Endothelial cell of umbilical vein (primary cell): ENCODE data around the gene GFPT2. TPM values are rescaled to one million over a fixed set of nuclear protein-coding genes. Genes with fewer than 3 reads are reported as not detected.

ENCODE experiments used
- BruUV-seq: library from RNA; stranded (reverse); fragments of 400-500 nt; replicated peaks from 2 replicates; lab custom pipeline; 2021; lab: Mats Ljungman, UMichigan
- CTCF ChIA-PET: fragments of 300-600, 350-600 bp; sonication (Branson Sonifier 250); formaldehyde crosslinking; loops from one replicate; lab custom pipeline; 2021; ENCODE audit warnings: antibody characterized with exemption, inconsistent platforms; lab: Charles Lee
- POLR2A ChIA-PET: fragments of 300-600, 350-600 bp; sonication (Branson Sonifier 250); formaldehyde crosslinking; loops from one replicate; lab custom pipeline; 2021; ENCODE audit warnings: antibody characterized with exemption, inconsistent platforms; lab: Charles Lee
- DNase-seq: peaks from one replicate; pipeline ENCODE4 v3.0.0-alpha.2; 2011; ENCODE audit warnings: low read depth, low spot score
- FAIRE-seq: peaks from 2 replicates; lab custom pipeline; 2011; peaks lifted over from hg19 to GRCh38; lab: Jason Lieb, UNC
- H2AFZ ChIP-seq: 2 replicates; pipeline ENCODE4 v1.6.0; 2012; ENCODE audit warnings: low read depth, low read length, control low read depth, inconsistent platforms
- H3K27ac ChIP-seq: 2 replicates; pipeline ENCODE4 v1.5.1; 2011; ENCODE audit warnings: low read depth, mild to moderate bottlenecking, control low read depth, low read length, moderate library complexity; ENCODE audit not compliant: insufficient read depth
- H3K27me3 ChIP-seq, 2 experiments: 2 replicates each; pipeline versions ENCODE4 v1.6.0 to v1.6.1; 2011; ENCODE audit warnings: low read length in 2 of 2, mixed read lengths in 1 of 2; ENCODE audit not compliant: control insufficient read depth in 2 of 2, insufficient read depth in 2 of 2
- H3K36me3 ChIP-seq, 2 experiments: 2 replicates in 1 of 2; 3 replicates in 1 of 2; pipeline ENCODE4 v1.5.1; 2011; ENCODE audit warnings: low read length in 2 of 2, mild to moderate bottlenecking in 1 of 2, moderate library complexity in 1 of 2; ENCODE audit not compliant: control insufficient read depth in 2 of 2, insufficient read depth in 2 of 2; ENCODE audit errors: extremely low read depth in 1 of 2
- H3K4me1 ChIP-seq: 3 replicates; pipeline ENCODE4 v1.5.1; 2011; ENCODE audit warnings: mild to moderate bottlenecking, low read length; ENCODE audit not compliant: control insufficient read depth, insufficient read depth; ENCODE audit errors: extremely low read depth
- H3K4me2 ChIP-seq: 2 replicates; pipeline ENCODE4 v1.6.1; 2011; ENCODE audit warnings: low read length, control low read depth, mixed read lengths; ENCODE audit not compliant: insufficient read depth
- H3K4me3 ChIP-seq, 3 experiments: fragments of 200-600 bp in 1 of 3; sonication (generic), shearing (Covaris generic) in 1 of 3; replicated peaks in 1 of 3; 2 replicates each; pipeline ENCODE4 v1.5.1; 2011 to 2016; ENCODE audit warnings: control low read depth in 3 of 3, low read length in 3 of 3, mild to moderate bottlenecking in 2 of 3, inconsistent platforms in 1 of 3, low read depth in 1 of 3, moderate library complexity in 1 of 3; ENCODE audit not compliant: insufficient read depth in 1 of 3
- H3K79me2 ChIP-seq: 2 replicates; pipeline ENCODE4 v1.6.0; 2012; ENCODE audit warnings: low read length, inconsistent platforms; ENCODE audit not compliant: control insufficient read depth, insufficient read depth
- H3K9ac ChIP-seq: replicated peaks from 2 replicates; pipeline ENCODE3; 2011; ENCODE audit warnings: low read length, control low read depth; ENCODE audit not compliant: insufficient read depth; ENCODE audit errors: extremely low read depth
- H3K9me1 ChIP-seq: replicated peaks from 3 replicates; pipeline ENCODE4 v1.6.0; 2011; ENCODE audit warnings: mild to moderate bottlenecking, low read length; ENCODE audit not compliant: control insufficient read depth, insufficient read depth; ENCODE audit errors: extremely low read depth
- H3K9me3 ChIP-seq: replicated peaks from 2 replicates; pipeline ENCODE4 v1.5.1; 2012; ENCODE audit warnings: low read length, inconsistent platforms; ENCODE audit not compliant: control insufficient read depth, insufficient read depth
- H4K20me1 ChIP-seq: replicated peaks from 2 replicates; pipeline ENCODE3; 2011; ENCODE audit warnings: mild to moderate bottlenecking, low read length; ENCODE audit not compliant: control insufficient read depth, insufficient read depth; ENCODE audit errors: extremely low read depth
- CTCF ChIP-seq, 2 donors: IDR thresholded peaks; 1 replicate in 1 of 2; 2 replicates in 1 of 2; pipeline ENCODE4 v1.5.1; 2011; ENCODE audit warnings: low read length in 2 of 2, mild to moderate bottlenecking in 2 of 2, moderate library complexity in 2 of 2, control low read depth in 1 of 2, inconsistent platforms in 1 of 2, low read depth in 1 of 2; ENCODE audit not compliant: insufficient read depth in 1 of 2; ENCODE audit errors: extremely low read depth in 1 of 2
- EZH2 ChIP-seq: IDR thresholded peaks from 2 replicates; pipeline ENCODE4 v1.6.1; 2012; ENCODE audit warnings: borderline replicate concordance, low read depth, mild to moderate bottlenecking, moderate library complexity, low read length, inconsistent platforms; ENCODE audit not compliant: severe bottlenecking
- FOS ChIP-seq: IDR thresholded peaks from 2 replicates; pipeline ENCODE4 v1.6.1; 2011; ENCODE audit warnings: mild to moderate bottlenecking, low read length, moderate library complexity, borderline replicate concordance; ENCODE audit not compliant: insufficient read depth
- GATA2 ChIP-seq: IDR thresholded peaks from 2 replicates; pipeline ENCODE4 v1.7.0; 2011; ENCODE audit warnings: low read depth, mild to moderate bottlenecking, moderate library complexity, mixed read lengths, low read length; ENCODE audit not compliant: insufficient read length, insufficient read depth
- JUN ChIP-seq: IDR thresholded peaks from 2 replicates; pipeline ENCODE4 v1.6.1; 2011; ENCODE audit warnings: borderline replicate concordance, low read depth; ENCODE audit not compliant: insufficient read length, insufficient read depth
- MYC ChIP-seq: IDR thresholded peaks from one replicate; pipeline ENCODE4 v1.6.1; 2011; ENCODE audit warnings: mild to moderate bottlenecking, low read depth, low read length
- POLR2A ChIP-seq: IDR thresholded peaks from 2 replicates; pipeline ENCODE4 v1.6.1; 2012; ENCODE audit warnings: low read depth, mild to moderate bottlenecking, control low read depth, low read length
- POLR2AphosphoS5 ChIP-seq: IDR thresholded peaks from 2 replicates; pipeline ENCODE4 v1.6.1; 2012; ENCODE audit warnings: low read depth, mild to moderate bottlenecking, control low read depth, low read length, moderate library complexity; ENCODE audit not compliant: insufficient read depth
- dilution Hi-C: fragments of 300-500 bp; cut with MboI; formaldehyde crosslinking; loops from one replicate; pipeline ENCODE4 v1.15.0; 2019; ENCODE audit warnings: low sequenced_read_pairs; ENCODE audit not compliant: extremely low pct_ligation_motif_present
- intact Hi-C: fragments of 100-400 bp; cut with micrococcal nuclease; formaldehyde crosslinking; loops from one replicate; pipeline ENCODE4 v1.10.0; 2022
- polyA plus RNA-seq, 4 experiments: library from polyadenylated mRNA; depleted of rRNA in 3 of 4; stranded (reverse) in 3 of 4; unstranded in 1 of 4; fragments of >200 nt; gene quantifications; 2 replicates each; pipeline versions ENCODE4 v1.2.1 to v1.2.3, GENCODE V29; 2011 to 2012; ENCODE audit warnings: missing spikeins in 1 of 4
- total RNA-seq: library from RNA; stranded (reverse); gene quantifications from 2 replicates; pipeline ENCODE4 v1.2.3, GENCODE V29; 2021
- TF ChIP-seq, protein P1 (sequence below): IDR thresholded peaks from 2 replicates; pipeline ENCODE4 v1.6.1; 2011; ENCODE audit not compliant: insufficient read depth, insufficient read length

GFPT2 gene
- total and polyA plus RNA-seq, 2 donors (not counting 3 experiments of a cell fraction or from before 2014, with no cell fraction given): 4.3 to 4.5 TPM

GRCh38 chr5:180304016-180304292, 49.2 kb downstream of the GFPT2 start:
- ChIA-PET CTCF (interaction anchor here (1.0 to 4.1 kb wide), 3 partner anchors 10 to 25 kb away, joined by 3 to 21 read pairs (median 8); no protein-coding TSS in a partner anchor), POLR2A (no interaction called here)
- Histone ChIP-seq H3K9me3 (no peaks in the 10 kb centered on the region), H3K27ac (no peak overlapping the region), H3K9me1 (no peaks in the 10 kb centered on the region), H3K36me3 (no peaks in the 10 kb centered on the region), H3K27me3 (no peaks in the 10 kb centered on the region), H3K9ac (no peak overlapping the region), H3K79me2 (no peaks in the 10 kb centered on the region), H3K4me2 (no peak overlapping the region), H3K4me1 (no peaks in the 10 kb centered on the region), H4K20me1 (no peaks in the 10 kb centered on the region), H3K4me3 (no peak overlapping the region), H2AFZ (no peak overlapping the region)
- no peak for FAIRE-seq
- TF ChIP-seq GATA2 (no peak), JUN (no peak), MYC (no peak), POLR2AphosphoS5 (no peak), EZH2 (no peak), FOS (no peak), POLR2A (no peak), CTCF (IDR thresholded peaks at IDR 0.05; ENCODE audit: extremely low read depth in 1 of 2, insufficient read depth in 1 of 2, low read depth in 1 of 2, low read length in 2 of 2) (no peak)
- TF ChIP-seq, protein P1, sequence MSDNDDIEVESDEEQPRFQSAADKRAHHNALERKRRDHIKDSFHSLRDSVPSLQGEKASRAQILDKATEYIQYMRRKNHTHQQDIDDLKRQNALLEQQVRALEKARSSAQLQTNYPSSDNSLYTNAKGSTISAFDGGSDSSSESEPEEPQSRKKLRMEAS: no peak
- BruUV-seq: no TSS peak
- DNase-seq: no peak
- dilution Hi-C loops (no loop called here), intact Hi-C loops (no loop called here)
